DND-41 (cell line): ENCODE measurements around the gene PSMA3.
"Not testable (repeated sequence)": the region's sequence is repeated elsewhere in the genome, so short reads cannot be mapped to it uniquely, and the experiment has no call there.

Experiments
- ATAC-seq: fragments of 200-7000 bp; cut with Tn5 transposase; 3 replicates; pipeline ENCODE4 v1.9.1; 2021; ENCODE audit warnings: low read depth; ENCODE audit not compliant: insufficient read depth
- DNase-seq: peaks from one replicate; pipeline ENCODE4 v3.0.0-alpha.2; 2020
- H2AFZ ChIP-seq: 2 replicates; pipeline ENCODE4 v1.6.0; 2012; ENCODE audit warnings: low read depth, low read length
- H3K27ac ChIP-seq: 2 replicates; pipeline ENCODE4 v1.5.1; 2012; ENCODE audit warnings: low read length, inconsistent platforms
- H3K27me3 ChIP-seq: fragments of 200-600 bp; sonication (generic); 2 replicates; pipeline ENCODE4 v1.6.0; 2012; ENCODE audit warnings: low read length, mild to moderate bottlenecking, inconsistent platforms; ENCODE audit not compliant: insufficient read depth, poor library complexity
- H3K36me3 ChIP-seq: 2 replicates; pipeline ENCODE4 v1.5.1; 2012; ENCODE audit warnings: low read length, inconsistent platforms; ENCODE audit not compliant: insufficient read depth
- H3K4me1 ChIP-seq: 2 replicates; pipeline ENCODE4 v1.5.1; 2012; ENCODE audit warnings: mild to moderate bottlenecking, low read length; ENCODE audit not compliant: insufficient read depth
- H3K4me2 ChIP-seq: 2 replicates; pipeline ENCODE4 v1.6.0; 2012; ENCODE audit warnings: mild to moderate bottlenecking, moderate library complexity, low read length, inconsistent platforms; ENCODE audit not compliant: insufficient read depth
- H3K4me3 ChIP-seq, 2 experiments: fragments of 200-600 bp in 1 of 2; shearing (Covaris generic) in 1 of 2; 2 replicates each; pipeline ENCODE4 v1.5.1; 2012 to 2016; ENCODE audit warnings: inconsistent platforms in 2 of 2, low read length in 2 of 2, mild to moderate bottlenecking in 2 of 2, low read depth in 1 of 2, moderate library complexity in 1 of 2
- H3K79me2 ChIP-seq: 2 replicates; pipeline ENCODE4 v1.6.0; 2012; ENCODE audit warnings: low read length, inconsistent platforms; ENCODE audit not compliant: insufficient read depth
- H3K9ac ChIP-seq: 2 replicates; pipeline ENCODE4 v1.6.0; 2012; ENCODE audit warnings: low read depth, mild to moderate bottlenecking, inconsistent platforms, low read length, moderate library complexity
- H3K9me3 ChIP-seq: 2 replicates; pipeline ENCODE4 v1.5.1; 2012; ENCODE audit warnings: low read length, moderate library complexity, mild to moderate bottlenecking, inconsistent platforms; ENCODE audit not compliant: insufficient read depth, severe bottlenecking
- H4K20me1 ChIP-seq: 2 replicates; pipeline ENCODE4 v1.6.0; 2012; ENCODE audit warnings: low read length; ENCODE audit not compliant: insufficient read depth
- CTCF ChIP-seq: IDR thresholded peaks from 2 replicates; pipeline ENCODE4 v1.5.1; 2012; ENCODE audit warnings: borderline replicate concordance, low read length, moderate library complexity, mild to moderate bottlenecking; ENCODE audit not compliant: poor library complexity, severe bottlenecking; ENCODE audit errors: extremely low read depth
- EZH2 ChIP-seq: IDR thresholded peaks from 3 replicates; pipeline ENCODE4 v1.6.1; 2012; ENCODE audit warnings: borderline replicate concordance, low read depth, mild to moderate bottlenecking, moderate library complexity, low read length, inconsistent platforms; ENCODE audit not compliant: severe bottlenecking

PSMA3 gene

GRCh38 chr14:58258156-58258555 is 13.5 kb downstream of the PSMA3 start:
- Histone ChIP-seq H3K9me3 (no peaks in the 10 kb centered on the region), H3K79me2 (peaks cover 86% of the 10 kb centered on the region), H3K9ac (no peak overlapping the region), H3K27ac (no peak overlapping the region), H2AFZ (no peak overlapping the region), H3K4me1 (no peaks in the 10 kb centered on the region), H3K27me3 (no peaks in the 10 kb centered on the region), H3K4me2 (no peak overlapping the region), H4K20me1 (peaks cover 24% of the 10 kb centered on the region), H3K36me3 (peaks cover 97% of the 10 kb centered on the region), H3K4me3 (no peak overlapping the region)
- ATAC-seq (peak; percentile 41; the same call in 1 of the 3 replicates), DNase-seq (no peak)
- TF ChIP-seq EZH2 (no peak), CTCF (no peak)

- Histone ChIP-seq H4K20me1 (peaks cover 14% of the 10 kb centered on the region; the same call in 1 of the 2 replicates), H3K79me2 (peaks cover 77% of the 10 kb centered on the region), H3K36me3 (peaks cover 99% of the 10 kb centered on the region)
- not testable (repeated sequence) for ATAC-seq, H3K4me3 ChIP-seq, H3K9ac ChIP-seq, H3K27me3 ChIP-seq, H3K27ac ChIP-seq, H2AFZ ChIP-seq, DNase-seq, H3K9me3 ChIP-seq, H3K4me1 ChIP-seq, H3K4me2 ChIP-seq
These were observed 17.4 kb downstream of the PSMA3 start for GRCh38 chr14:58262005-58262404.

GRCh38 chr14:58265401-58265800 is 20.8 kb downstream of the PSMA3 start:
- no peaks in the 10 kb centered on the region for H3K9me3 ChIP-seq
- H3K36me3 ChIP-seq: peaks cover 99% of the 10 kb centered on the region
- no peak overlapping the region for H3K27ac ChIP-seq
- no peak overlapping the region for H3K9ac ChIP-seq
- no peak overlapping the region for H3K4me2 ChIP-seq
- TF ChIP-seq EZH2 (no peak), CTCF (no peak)
- H3K27me3 ChIP-seq: no peaks in the 10 kb centered on the region
- DNase-seq (no peak), ATAC-seq (no peak)
- peaks cover 82% of the 10 kb centered on the region for H3K79me2 ChIP-seq
- no peak overlapping the region for H2AFZ ChIP-seq
- H3K4me1 ChIP-seq: no peaks in the 10 kb centered on the region
- peaks cover 15% of the 10 kb centered on the region; the same call in 1 of the 2 replicates for H4K20me1 ChIP-seq
- H3K4me3 ChIP-seq: no peak overlapping the region

GRCh38 chr14:58270628-58271027 is 26.0 kb downstream of the PSMA3 start:
- Histone ChIP-seq H3K4me2 (no peak overlapping the region), H3K36me3 (peaks cover 89% of the 10 kb centered on the region), H3K4me3 (no peak overlapping the region), H4K20me1 (peaks cover 31% of the 10 kb centered on the region; the same call in 1 of the 2 replicates), H3K4me1 (peaks cover 14% of the 10 kb centered on the region), H3K9ac (no peak overlapping the region), H3K27me3 (no peaks in the 10 kb centered on the region), H3K79me2 (peaks cover 92% of the 10 kb centered on the region), H3K27ac (no peak overlapping the region), H3K9me3 (no peaks in the 10 kb centered on the region), H2AFZ (no peak overlapping the region)
- ATAC-seq (no peak), DNase-seq (no peak)
- TF ChIP-seq EZH2 (no peak), CTCF (no peak)
